Spleen (tissue), 11 donors: ENCODE results near the gene TMEM121B. TPM values are rescaled to one million over a fixed set of nuclear protein-coding genes. Genes with fewer than 3 reads are reported as not detected.

ENCODE experiments used
- DNase-seq: peaks from one replicate; pipeline ENCODE4 v3.0.0-alpha.2; 2020
- H3K27ac ChIP-seq, 8 donors: fragments of 200-600 bp; sonication (generic) in 7 of 8; 1 replicate in 4 of 8; 2 replicates in 4 of 8; pipeline versions ENCODE4 v1.5.0 to v1.8.0; 2016 to 2021; ENCODE audit warnings: inconsistent platforms in 4 of 8, mild to moderate bottlenecking in 4 of 8, moderate library complexity in 1 of 8
- H3K27me3 ChIP-seq, 7 donors: fragments of 200-600 bp; sonication (generic) in 6 of 7; replicated peaks in 1 of 7; 1 replicate in 4 of 7; 2 replicates in 3 of 7; pipeline versions ENCODE4 v1.5.0 to v1.8.0; 2016 to 2021; ENCODE audit warnings: inconsistent platforms in 3 of 7, mild to moderate bottlenecking in 1 of 7
- H3K36me3 ChIP-seq, 6 donors: fragments of 200-600 bp; sonication (generic) in 5 of 6; 1 replicate in 4 of 6; 2 replicates in 2 of 6; pipeline versions ENCODE4 v1.5.0 to v1.8.0; 2016 to 2021; ENCODE audit warnings: inconsistent platforms in 2 of 6
- H3K4me1 ChIP-seq, 6 donors: fragments of 200-600 bp; sonication (generic) in 5 of 6; 1 replicate in 3 of 6; 2 replicates in 3 of 6; pipeline versions ENCODE4 v1.5.0 to v1.8.0; 2016 to 2021; ENCODE audit warnings: inconsistent platforms in 3 of 6
- H3K4me3 ChIP-seq, 8 donors: fragments of 200-600 bp; sonication (generic) in 7 of 8; 1 replicate in 4 of 8; 2 replicates in 4 of 8; pipeline versions ENCODE4 v1.5.0 to v1.8.0; 2016 to 2021; ENCODE audit warnings: inconsistent platforms in 4 of 8, mild to moderate bottlenecking in 4 of 8, moderate library complexity in 2 of 8
- H3K9me3 ChIP-seq, 8 donors: fragments of 200-600 bp; sonication (generic) in 7 of 8; 1 replicate in 4 of 8; 2 replicates in 4 of 8; pipeline versions ENCODE4 v1.5.0 to v1.8.0; 2016 to 2021; ENCODE audit warnings: inconsistent platforms in 4 of 8
- CTCF ChIP-seq, 11 experiments: fragments of 200-600 bp in 7 of 11; fragments of 450-650 bp in 4 of 11; sonication (generic) in 4 of 11; IDR thresholded peaks in 8 of 11; conservative IDR thresholded peaks in 3 of 11; 1 replicate in 7 of 11; 2 replicates in 4 of 11; pipeline versions ENCODE4 v1.4.0 to v1.8.0; 2016 to 2021; ENCODE audit warnings: antibody characterized with exemption in 11 of 11, inconsistent platforms in 4 of 11, mild to moderate bottlenecking in 1 of 11
- POLR2A ChIP-seq, 3 donors: fragments of 450-650 bp; IDR thresholded peaks; one replicate each; pipeline ENCODE4 v1.5.1; 2017; ENCODE audit warnings: antibody characterized with exemption in 3 of 3, mild to moderate bottlenecking in 1 of 3
- POLR2AphosphoS5 ChIP-seq, 3 donors: sonication (generic); formaldehyde crosslinking; IDR thresholded peaks; one replicate each; pipeline ENCODE4 v1.5.1; 2017; ENCODE audit warnings: antibody characterized with exemption in 3 of 3
- WGBS, 5 donors: extraction: QIAGEN DNeasy Blood & Tissue Kit in 3 of 5; methylation state at CpG; one replicate each; pipeline versions ENCODE4 v1.1.5 to v1.1.7; 2013 to 2018; 5-methylcytosine and 5-hydroxymethylcytosine counted together
- intact Hi-C: fragments of 100-400 bp; cut with DNase I; formaldehyde crosslinking; loops from one replicate; pipeline ENCODE4 v1.15.0; 2023; ENCODE audit warnings: low total_unique reads
- polyA plus RNA-seq, 3 donors: library from polyadenylated mRNA; stranded (reverse); fragments of 200-250 nt; gene quantifications; one replicate each; pipeline ENCODE4 v1.2.1, GENCODE V29; 2013
- total RNA-seq, 7 donors: library from RNA; depleted of rRNA in 3 of 7; stranded (reverse); fragments of >200 nt in 3 of 7; fragmentation: NEBNext Ultra II Directional in 4 of 7; extraction: Animal tissue kit (Norgen Biotek cat#: 25700) in 4 of 7; gene quantifications; one replicate each; pipeline versions ENCODE4 v1.1.0 to v1.2.1, GENCODE V29; 2016 to 2021
- donor health status: healthy with polysubstance abuse.
- donor health status: DM: no; HTN: no; CAD: no; lungs with moderate emphysema.
- donor health status: DM: no; HTN: no; CAD: no.
- donor health status: Bipolar disorder and iron deficiency.
- donor health status: healthy.
- donor health status: DM: no; HTN: no; CAD: no.
- donor health status: DM: yes; HTN: yes; CAD: no.

Gene TMEM121B
- total and polyA plus RNA-seq, 10 donors = 0.03 to 3.6 (median 0.79) TPM

GRCh38 chr22:17098379-17098819 is 22.8 kb downstream of the TMEM121B start:
- Histone ChIP-seq H3K4me1 (peaks cover 5 to 100% (median 57%) of the 10 kb centered on the region in 6 donors), H3K27me3 (no peaks in the 10 kb centered on the region), H3K36me3 (peaks cover 7 to 74% (median 56%) of the 10 kb centered on the region in 6 donors), H3K9me3 (no peaks in the 10 kb centered on the region), H3K4me3 (peak overlapping the region in 2 of 8 donors; percentile 9 to 20), H3K27ac (peak overlapping the region in 7 of 8 donors; percentile 24 to 88 (median 76))
- TF ChIP-seq POLR2AphosphoS5 (IDR thresholded peaks at IDR 0.05) = peak in 1 of 3 donors; percentile 76
- TF ChIP-seq CTCF (IDR thresholded peaks at IDR 0.05 in 8 of 11, conservative IDR thresholded peaks at IDR 0.05 in 3 of 11) = peak in 1 of 11 experiments; percentile 16
- no peak for TF ChIP-seq POLR2A (IDR thresholded peaks at IDR 0.05)
- 17 to 33% (median 20%) methylated on average over 7 of the region's 7 CpGs for WGBS, 5 donors
- intact Hi-C loops = no loop called here
- DNase-seq = peak; percentile 73

- WGBS, 5 donors = 84 to 92% (median 89%) methylated on average over 5 to 6 of the region's 6 CpGs
- H3K27ac ChIP-seq = peak overlapping the region in 7 of 8 donors; percentile 24 to 88 (median 76)
- H3K9me3 ChIP-seq = no peaks in the 10 kb centered on the region
- intact Hi-C loops = no loop called here
- no peaks in the 10 kb centered on the region for H3K27me3 ChIP-seq
- DNase-seq = peak; percentile 69
- TF ChIP-seq POLR2AphosphoS5 (IDR thresholded peaks at IDR 0.05) (peak in 1 of 3 donors; percentile 20), POLR2A (IDR thresholded peaks at IDR 0.05) (no peak)
- peaks cover 7 to 73% (median 49%) of the 10 kb centered on the region in 6 donors for H3K36me3 ChIP-seq
- peaks cover 5 to 100% (median 54%) of the 10 kb centered on the region in 6 donors for H3K4me1 ChIP-seq
- peak overlapping the region in 1 of 8 donors; percentile 20 for H3K4me3 ChIP-seq
These were observed 23.5 kb downstream of the TMEM121B start for GRCh38 chr22:17097701-17098100.

GRCh38 chr22:17097062-17097461 is 24.1 kb downstream of the TMEM121B start:
- peak overlapping the region in 6 of 8 donors; percentile 30 to 88 (median 78) for H3K27ac ChIP-seq
- TF ChIP-seq CTCF (IDR thresholded peaks at IDR 0.05 in 8 of 11, conservative IDR thresholded peaks at IDR 0.05 in 3 of 11) (no peak), POLR2A (IDR thresholded peaks at IDR 0.05) (no peak), POLR2AphosphoS5 (IDR thresholded peaks at IDR 0.05) (no peak)
- H3K4me3 ChIP-seq = peak overlapping the region in 1 of 8 donors; percentile 9
- H3K4me1 ChIP-seq = peaks cover 5 to 100% (median 55%) of the 10 kb centered on the region in 6 donors
- no peaks in the 10 kb centered on the region for H3K27me3 ChIP-seq
- 34 to 56% (median 46%) methylated on average over 6 of the region's 6 CpGs for WGBS, 5 donors
- peaks cover 7 to 67% (median 43%) of the 10 kb centered on the region in 6 donors for H3K36me3 ChIP-seq
- intact Hi-C loops = no loop called here
- DNase-seq = peak; percentile 36
- no peaks in the 10 kb centered on the region for H3K9me3 ChIP-seq

- TF ChIP-seq POLR2A (IDR thresholded peaks at IDR 0.05) (no peak), CTCF (IDR thresholded peaks at IDR 0.05 in 8 of 11, conservative IDR thresholded peaks at IDR 0.05 in 3 of 11) (no peak), POLR2AphosphoS5 (IDR thresholded peaks at IDR 0.05) (no peak)
- intact Hi-C loops = no loop called here
- H3K9me3 ChIP-seq = no peaks in the 10 kb centered on the region
- H3K27ac ChIP-seq = peak overlapping the region in 5 of 8 donors; percentile 25 to 88 (median 81)
- H3K4me1 ChIP-seq = peaks cover 5 to 100% (median 63%) of the 10 kb centered on the region in 6 donors
- 85 to 97% (median 91%) methylated on average over 7 of the region's 7 CpGs for WGBS, 5 donors
- H3K27me3 ChIP-seq = no peaks in the 10 kb centered on the region
- H3K36me3 ChIP-seq = peaks cover 7 to 57% (median 33%) of the 10 kb centered on the region in 6 donors
- DNase-seq = no peak
- peak overlapping the region in 1 of 8 donors; percentile 6 for H3K4me3 ChIP-seq
These were observed 25.1 kb downstream of the TMEM121B start for GRCh38 chr22:17096071-17096470.
